HepG2 (cell line): ENCODE measurements around the gene QSOX1. TPM values are rescaled to one million over a fixed set of nuclear protein-coding genes. Genes with fewer than 3 reads are reported as not detected.

Experiments used
- ATAC-seq: fragments of 200-7000 bp; cut with Tn5 transposase; 3 replicates; pipeline ENCODE4 v1.9.1; 2020; ENCODE audit warnings: mild to moderate bottlenecking, moderate library complexity
- BruUV-seq: library from RNA; stranded (reverse); fragments of 400-500 nt; replicated peaks from 2 replicates; lab custom pipeline; 2021; lab: Mats Ljungman, UMichigan
- CTCF ChIA-PET: fragments of 300-600 bp; formaldehyde crosslinking; extraction: SDS; loops from one replicate; lab custom pipeline; 2021; ENCODE audit warnings: low total read pairs, inconsistent platforms, low intra/inter-chr PET ratio; lab: Yijun Ruan, JAX
- POLR2A ChIA-PET: fragments of 350-600 bp; sonication (Branson Sonifier 250); formaldehyde crosslinking; loops from one replicate; lab custom pipeline; 2020; ENCODE audit warnings: antibody characterized with exemption, inconsistent platforms; lab: Yijun Ruan, JAX
- DNase-seq: peaks from one replicate; pipeline ENCODE4 v3.0.0-alpha.2; 2015; ENCODE audit warnings: low spot score
- FAIRE-seq: peaks from 3 replicates; lab custom pipeline; 2011; peaks lifted over from hg19 to GRCh38; lab: Jason Lieb, UNC
- H2AFZ ChIP-seq: one replicate; pipeline ENCODE4 v1.6.1; 2011; ENCODE audit warnings: low read length, inconsistent platforms
- H3K27ac ChIP-seq: fragments of 300-600 bp; 3 replicates; pipeline ENCODE4 v1.8.0; 2011; ENCODE audit warnings: mixed run types, mild to moderate bottlenecking, mixed read lengths, low read length, inconsistent platforms; ENCODE audit not compliant: insufficient read depth; ENCODE audit errors: extremely low read length
- H3K27me3 ChIP-seq, 2 experiments: fragments of 200-600 bp in 1 of 2; 2 replicates in 1 of 2; 3 replicates in 1 of 2; pipeline versions ENCODE4 v1.6.0 to v1.8.0; 2011; ENCODE audit warnings: low read length in 2 of 2, mild to moderate bottlenecking in 2 of 2, moderate library complexity in 2 of 2, inconsistent platforms in 1 of 2; ENCODE audit not compliant: insufficient read depth in 2 of 2, control insufficient read depth in 1 of 2
- H3K36me3 ChIP-seq, 2 experiments: fragments of 200-600 bp in 1 of 2; replicated peaks in 1 of 2; 2 replicates in 1 of 2; 3 replicates in 1 of 2; pipeline versions ENCODE4 v1.5.1 to v1.8.0; 2011; ENCODE audit warnings: low read length in 2 of 2, inconsistent platforms in 1 of 2; ENCODE audit not compliant: insufficient read depth in 2 of 2, control insufficient read depth in 1 of 2
- H3K4me1 ChIP-seq: 2 replicates; pipeline ENCODE4 v1.5.1; 2012; ENCODE audit warnings: low read length, inconsistent platforms; ENCODE audit not compliant: insufficient read depth
- H3K4me2 ChIP-seq: 2 replicates; pipeline ENCODE4 v1.6.0; 2011; ENCODE audit warnings: low read depth, low read length, inconsistent platforms
- H3K4me3 ChIP-seq, 3 experiments: fragments of 200-600 bp in 1 of 3; sonication (generic), shearing (Covaris generic) in 1 of 3; replicated peaks in 1 of 3; 2 replicates each; pipeline ENCODE4 v1.5.1; 2011 to 2016; ENCODE audit warnings: low read length in 3 of 3, inconsistent platforms in 2 of 3, low read depth in 2 of 3, mild to moderate bottlenecking in 2 of 3, control low read depth in 1 of 3, mixed read lengths in 1 of 3; ENCODE audit not compliant: insufficient read depth in 1 of 3
- H3K79me2 ChIP-seq: one replicate; pipeline ENCODE4 v1.6.1; 2011; ENCODE audit warnings: low read length, inconsistent platforms; ENCODE audit not compliant: insufficient read depth
- H3K9ac ChIP-seq: 2 replicates; pipeline ENCODE4 v1.6.0; 2011; ENCODE audit warnings: mild to moderate bottlenecking, low read depth, low read length, inconsistent platforms; ENCODE audit not compliant: insufficient read depth
- H3K9me3 ChIP-seq: 2 replicates; pipeline ENCODE4 v1.5.1; 2012; ENCODE audit warnings: mild to moderate bottlenecking, low read length
- H4K20me1 ChIP-seq: 2 replicates; pipeline ENCODE4 v1.6.0; 2011; ENCODE audit warnings: inconsistent platforms, mild to moderate bottlenecking, low read length, moderate library complexity; ENCODE audit not compliant: insufficient read depth
- CTCF ChIP-seq: sonication (generic); formaldehyde crosslinking; IDR thresholded peaks from 2 replicates; pipeline ENCODE4 v1.5.0; 2020; ENCODE audit warnings: mild to moderate bottlenecking, missing genetic modification reagents, moderate library complexity
- ELF1 ChIP-seq: sonication (generic); formaldehyde crosslinking; IDR thresholded peaks from 2 replicates; pipeline ENCODE4 v1.4.0; 2020; ENCODE audit warnings: missing genetic modification reagents
- ERF ChIP-seq: IDR thresholded peaks from 2 replicates; pipeline ENCODE4 v1.6.1; 2018; ENCODE audit warnings: missing biosample characterization, missing genetic modification reagents
- HDAC2 ChIP-seq: sonication (generic); formaldehyde crosslinking; IDR thresholded peaks from 2 replicates; pipeline ENCODE4 v1.4.0; 2020; ENCODE audit warnings: missing genetic modification reagents
- PTBP1 ChIP-seq: fragments of 200-400 bp; formaldehyde crosslinking; IDR thresholded peaks from 2 replicates; pipeline ENCODE4 v1.6.1; 2018; ENCODE audit warnings: low read length, low read depth; ENCODE audit not compliant: poor library complexity, severe bottlenecking
- RARA ChIP-seq: IDR thresholded peaks from 2 replicates; pipeline ENCODE4 v1.6.1; 2016; ENCODE audit warnings: missing genetic modification reagents, missing compliant biosample characterization
- SALL1 ChIP-seq: sonication (generic); formaldehyde crosslinking; IDR thresholded peaks from 2 replicates; pipeline ENCODE4 v1.8.0; 2022; ENCODE audit warnings: mild to moderate bottlenecking, missing genetic modification reagents
- SMAD1 ChIP-seq: sonication (generic); formaldehyde crosslinking; IDR thresholded peaks from 2 replicates; pipeline ENCODE4 v1.4.0; 2020; ENCODE audit warnings: missing genetic modification reagents, low read depth, mild to moderate bottlenecking, borderline replicate concordance
- WIZ ChIP-seq: sonication (generic); formaldehyde crosslinking; IDR thresholded peaks from 2 replicates; pipeline ENCODE4 v1.5.1; 2020; ENCODE audit warnings: mild to moderate bottlenecking, missing genetic modification reagents
- XRCC5 ChIP-seq: fragments of 200-400 bp; formaldehyde crosslinking; optimal IDR thresholded peaks from 2 replicates; pipeline ENCODE3; 2017; ENCODE audit warnings: mild to moderate bottlenecking, low read length
- ZNF292 ChIP-seq: sonication (generic); formaldehyde crosslinking; IDR thresholded peaks from 2 replicates; pipeline ENCODE4 v1.8.1; 2022; ENCODE audit warnings: mild to moderate bottlenecking, low read depth, missing genetic modification reagents, borderline replicate concordance
- ZNF687 ChIP-seq: sonication (generic); formaldehyde crosslinking; IDR thresholded peaks from 2 replicates; pipeline ENCODE4 v1.5.1; 2020; ENCODE audit warnings: mild to moderate bottlenecking, missing genetic modification reagents, moderate library complexity
- ZNF703 ChIP-seq: sonication (generic); formaldehyde crosslinking; IDR thresholded peaks from 2 replicates; pipeline ENCODE4 v1.5.1; 2020; ENCODE audit warnings: missing genetic modification reagents, mild to moderate bottlenecking, moderate library complexity, borderline replicate concordance
- WGBS: methylation state at CpG from one replicate; pipeline ENCODE4 v1.1.6; 2017; ENCODE audit warnings: low lambda C conversion rate; 5-methylcytosine and 5-hydroxymethylcytosine counted together
- in situ Hi-C: cut with HindIII; loops from 2 replicates; pipeline ENCODE4 v1.10.0; 2017; ENCODE audit warnings: low pct_unique_long_range_greater_than_20kb; ENCODE audit not compliant: extremely low pct_ligation_motif_present
- intact Hi-C: fragments of 100-400 bp; cut with micrococcal nuclease; formaldehyde crosslinking; loops from one replicate; pipeline ENCODE4 v1.10.0; 2022; ENCODE audit not compliant: unreplicated experiment
- polyA plus RNA-seq, 8 experiments: library from polyadenylated mRNA; depleted of rRNA in 3 of 8; stranded (reverse) in 7 of 8; unstranded in 1 of 8; fragments of >200 nt; fragmentation: Illumina TruSeq in 4 of 8; extraction: Trizol in 4 of 8; gene quantifications; 2 replicates each; pipeline versions ENCODE4 v1.2.1 to v1.2.3, GENCODE V29; 2011 to 2016; ENCODE audit warnings: low read depth in 4 of 8, missing spikeins in 1 of 8, mixed read lengths in 1 of 8; ENCODE audit not compliant: insufficient read depth in 1 of 8
- total RNA-seq, 5 experiments: library from RNA; depleted of rRNA; stranded (reverse); fragments of >200 nt; fragmentation: Illumina TruSeq; extraction: Trizol; gene quantifications; 2 replicates each; pipeline ENCODE4 v1.2.3, GENCODE V29; 2016; ENCODE audit warnings: low read depth in 1 of 5
- TF ChIP-seq, protein P1 (sequence below): IDR thresholded peaks from 2 replicates; pipeline ENCODE4 v1.6.1; 2016; ENCODE audit warnings: control low read depth

Gene QSOX1
- total and polyA plus RNA-seq, 2 of the 13 experiments (the other 11 are each of a cell fraction or from before 2014, with no cell fraction given): 6.8 to 40.2 TPM

DNA sequence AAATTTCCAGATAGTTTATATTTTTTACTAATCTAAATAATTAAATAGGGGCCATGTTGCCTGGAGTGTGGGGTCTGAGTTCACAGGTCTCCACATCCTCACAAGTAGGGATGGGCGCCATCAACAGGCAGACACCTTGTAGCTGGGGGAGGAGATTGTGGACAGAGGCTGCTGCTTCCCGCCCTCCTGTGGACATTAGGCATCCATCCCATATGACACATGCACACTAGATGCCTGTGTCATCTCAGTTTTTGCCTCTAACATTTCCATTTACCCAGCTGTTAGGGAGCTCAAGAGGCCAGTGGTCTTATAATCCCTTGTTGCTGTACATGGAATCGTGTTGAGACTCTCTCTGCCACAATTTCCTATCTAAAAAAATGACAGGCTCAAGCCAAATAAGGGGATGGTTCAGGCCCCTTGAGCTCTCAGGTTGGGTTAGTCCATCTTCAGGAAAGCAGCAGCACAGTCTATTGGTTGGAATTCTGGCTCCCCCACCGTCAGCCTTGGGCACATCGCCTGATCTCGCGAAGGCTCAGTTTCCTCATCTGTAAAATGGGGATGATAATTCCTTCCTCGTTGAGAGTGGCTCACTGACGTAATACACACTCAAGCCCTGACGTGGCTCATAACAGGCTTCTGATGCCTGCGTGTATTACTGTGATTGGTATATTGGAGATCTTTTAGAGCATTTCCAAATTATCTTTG lies 89.0 kb downstream of the QSOX1 start (continued):
- TF ChIP-seq CTCF (CRISPR knock-in tag) (peak; percentile 40), RARA (CRISPR knock-in tag) (no peak), ZNF292 (CRISPR knock-in tag) (no peak), ZNF703 (no peak)
- TF ChIP-seq, protein P1, sequence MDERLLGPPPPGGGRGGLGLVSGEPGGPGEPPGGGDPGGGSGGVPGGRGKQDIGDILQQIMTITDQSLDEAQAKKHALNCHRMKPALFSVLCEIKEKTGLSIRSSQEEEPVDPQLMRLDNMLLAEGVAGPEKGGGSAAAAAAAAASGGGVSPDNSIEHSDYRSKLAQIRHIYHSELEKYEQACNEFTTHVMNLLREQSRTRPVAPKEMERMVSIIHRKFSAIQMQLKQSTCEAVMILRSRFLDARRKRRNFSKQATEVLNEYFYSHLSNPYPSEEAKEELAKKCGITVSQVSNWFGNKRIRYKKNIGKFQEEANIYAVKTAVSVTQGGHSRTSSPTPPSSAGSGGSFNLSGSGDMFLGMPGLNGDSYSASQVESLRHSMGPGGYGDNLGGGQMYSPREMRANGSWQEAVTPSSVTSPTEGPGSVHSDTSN (CRISPR knock-in tag): no peak

- peaks cover 54% of the 10 kb centered on the region for H3K4me1 ChIP-seq
- POLR2A ChIA-PET: no interaction called here
- WGBS: 9% methylated on average over 6 of the region's 6 CpGs
- peaks cover 0 to 22% of the 10 kb centered on the region in 2 experiments; a peak in 3 of 5 replicates for H3K27me3 ChIP-seq
- H4K20me1 ChIP-seq: no peaks in the 10 kb centered on the region
- DNase-seq (peak; percentile 43), ATAC-seq (peak; percentile 45), FAIRE-seq (no peak)
- no peaks in the 10 kb centered on the region for H3K36me3 ChIP-seq
- H3K9ac ChIP-seq: no peak overlapping the region
- peak overlapping the region; percentile 52 for H3K4me2 ChIP-seq
- in situ Hi-C loops: no loop called here
- no peak overlapping the region for H2AFZ ChIP-seq
- H3K27ac ChIP-seq: no peak overlapping the region
- H3K4me3 ChIP-seq: peak overlapping the region in 1 of 3 experiments; percentile 19; a peak in 1 of 6 replicates
- CTCF ChIA-PET: no interaction called here
- no peaks in the 10 kb centered on the region for H3K79me2 ChIP-seq
- BruUV-seq: no TSS peak
- no peaks in the 10 kb centered on the region for H3K9me3 ChIP-seq
- intact Hi-C loops: loop anchor here (10.0 kb wide), 1 partner anchor 60 kb away; no protein-coding TSS in a partner anchor
- TF ChIP-seq PTBP1: no peak
- peak; percentile 41; the same call in 1 of the 2 replicates for TF ChIP-seq ELF1 (CRISPR knock-in tag)
- peak; percentile 50 for TF ChIP-seq XRCC5
- no peak for TF ChIP-seq SMAD1 (CRISPR knock-in tag)
- no peak for TF ChIP-seq SALL1 (CRISPR knock-in tag)
- TF ChIP-seq ZNF687 (CRISPR knock-in tag): peak; percentile 38; the same call in 1 of the 2 replicates
- TF ChIP-seq WIZ (CRISPR knock-in tag): no peak
- no peak for TF ChIP-seq HDAC2
- no peak for TF ChIP-seq ERF
These were observed 90.2 kb downstream of the QSOX1 start for GRCh38 chr1:180244840-180245239.
